HG02840 (cell line): Measurements from ENCODE around the gene FEZ2.

Source experiments
- ATAC-seq: cut with Tn5 transposase; IDR thresholded peaks from one replicate; pipeline ENCODE4 v1.9.1; 2021; ENCODE audit warnings: mild to moderate bottlenecking, moderate library complexity, moderate number of reproducible peaks; ENCODE audit not compliant: unreplicated experiment, low FRiP score

The FEZ2 gene

GRCh38 chr2:36562973-36563532 is 34.9 kb downstream of the FEZ2 start:
- ATAC-seq: no peak

GRCh38 chr2:36562240-36562639 is 35.7 kb downstream of the FEZ2 start:
- no peak for ATAC-seq

- ATAC-seq: no peak
These were observed 36.6 kb downstream of the FEZ2 start for GRCh38 chr2:36561237-36561944.

- no peak for ATAC-seq
These were observed 37.2 kb downstream of the FEZ2 start for GRCh38 chr2:36560726-36561125.

DNA sequence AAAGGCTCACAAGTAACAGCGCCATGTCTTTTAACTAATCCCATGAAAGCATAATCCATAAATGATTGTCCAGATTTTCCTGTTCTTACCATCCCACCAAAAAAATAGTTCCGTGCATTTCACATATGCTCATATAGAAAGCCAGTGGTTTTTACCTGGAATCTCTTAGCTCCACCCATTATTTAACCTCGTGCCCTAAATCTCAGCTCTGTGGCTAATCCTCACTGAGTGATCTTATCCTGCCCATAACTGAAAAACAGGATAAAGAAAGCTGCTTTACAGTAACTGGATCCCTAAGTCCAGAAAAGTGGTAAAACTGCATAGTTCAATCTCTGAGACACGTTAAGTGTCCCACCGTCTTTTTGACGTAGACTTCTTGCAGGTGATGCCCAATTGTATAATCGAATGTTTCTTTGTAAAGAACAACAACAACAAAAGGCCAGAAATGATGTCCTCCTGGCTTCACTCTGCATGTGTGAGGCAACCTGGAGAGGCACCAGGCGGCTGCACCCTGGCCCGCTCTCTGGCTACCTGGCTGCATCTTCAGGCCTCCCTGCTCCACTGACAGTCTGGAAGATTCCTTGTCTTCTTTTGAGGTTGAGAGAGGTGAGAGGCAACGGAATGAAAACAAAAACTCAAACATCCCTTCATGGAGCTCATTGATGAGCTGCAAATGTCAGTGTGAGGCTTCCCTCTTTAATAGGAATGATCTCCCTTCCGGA is 38.6 kb downstream of the FEZ2 start:
- no peak for ATAC-seq

GRCh38 chr2:36556842-36557241 is 41.1 kb downstream of the FEZ2 start:
- ATAC-seq: no peak

GRCh38 chr2:36555789-36556188 is 42.2 kb downstream of the FEZ2 start:
- no peak for ATAC-seq

DNA sequence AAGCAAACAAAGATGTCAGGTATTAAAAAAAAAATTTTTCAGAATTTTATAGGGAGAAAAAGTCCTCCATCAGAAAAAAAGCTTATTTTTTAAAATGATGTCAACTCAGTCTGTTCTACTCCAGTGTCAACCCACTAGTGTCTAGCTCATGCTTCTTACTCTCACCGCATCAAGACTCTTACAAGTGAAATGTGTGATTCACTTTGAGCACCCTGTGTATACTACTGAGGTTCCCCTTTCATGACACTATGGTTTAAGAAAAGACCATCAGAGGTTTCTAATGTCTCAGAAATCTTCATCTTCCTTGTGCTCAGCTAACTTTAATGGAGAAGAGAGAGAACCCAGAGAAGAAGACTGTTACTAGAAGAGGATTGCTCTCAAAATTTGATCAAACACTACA is 43.4 kb downstream of the FEZ2 start:
- ATAC-seq: no peak

DNA sequence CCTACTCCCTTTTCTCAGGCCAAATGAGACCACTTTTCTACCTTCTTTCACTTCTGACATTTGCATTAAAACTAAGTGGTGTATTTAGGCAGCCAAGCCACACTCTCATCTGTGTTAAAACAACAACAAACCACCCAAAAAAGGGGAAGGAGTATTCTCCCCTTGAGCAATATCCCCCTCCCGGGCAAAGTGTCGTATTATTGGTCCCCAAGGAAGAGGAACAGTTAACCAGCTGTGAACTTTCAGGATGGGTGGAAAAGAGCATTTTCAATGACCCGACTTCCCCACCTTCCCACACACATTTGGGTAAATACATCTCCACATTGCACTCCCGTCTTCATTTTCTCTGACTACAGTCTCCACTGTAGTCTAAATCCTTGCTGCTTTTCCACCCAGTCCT is 44.3 kb downstream of the FEZ2 start:
- ATAC-seq: no peak

- no peak for ATAC-seq
These were observed 48.0 kb downstream of the FEZ2 start for GRCh38 chr2:36550006-36550405.

- ATAC-seq: no peak
These were observed 48.8 kb downstream of the FEZ2 start for GRCh38 chr2:36549165-36549574.

GRCh38 chr2:36547906-36548305 is 50.1 kb downstream of the FEZ2 start:
- no peak for ATAC-seq

- no peak for ATAC-seq
These were observed 52.0 kb downstream of the FEZ2 start for GRCh38 chr2:36545871-36546416.

DNA sequence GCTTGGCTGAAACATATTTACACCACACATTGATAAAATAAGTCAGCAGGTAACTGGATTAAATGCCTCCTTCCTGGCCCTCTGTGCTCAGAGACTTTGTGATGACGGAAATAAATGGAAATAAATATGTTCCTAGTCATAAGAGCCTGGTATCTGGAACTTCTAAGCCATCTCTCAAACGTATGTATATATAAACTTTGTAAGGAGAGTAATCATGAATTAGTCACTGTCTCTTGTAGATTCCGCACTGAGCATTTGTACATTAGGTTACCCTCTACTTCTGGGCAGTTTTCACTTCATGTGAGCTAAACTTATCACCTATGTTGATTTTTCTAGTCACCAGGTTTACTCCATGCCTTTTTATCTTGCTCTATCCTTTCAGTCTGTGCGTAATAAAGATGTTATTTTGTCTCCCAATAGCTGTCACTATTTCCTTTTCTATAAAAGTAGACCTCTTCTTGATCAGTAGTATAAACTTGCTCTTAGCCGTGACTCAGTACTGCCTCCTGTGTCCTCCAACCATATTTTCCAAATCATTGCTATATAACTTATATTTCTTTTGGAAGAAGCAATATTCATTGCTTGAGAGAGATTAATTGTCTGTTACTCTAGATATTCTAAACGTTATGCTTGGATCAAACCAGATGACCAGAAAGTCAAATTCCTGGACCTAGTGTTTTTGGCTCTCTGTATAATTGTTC is 53.2 kb downstream of the FEZ2 start:
- no peak for ATAC-seq

- no peak for ATAC-seq
These were observed 55.9 kb downstream of the FEZ2 start for GRCh38 chr2:36541891-36542595.

GRCh38 chr2:36540986-36541754 is 56.8 kb downstream of the FEZ2 start:
- no peak for ATAC-seq

DNA sequence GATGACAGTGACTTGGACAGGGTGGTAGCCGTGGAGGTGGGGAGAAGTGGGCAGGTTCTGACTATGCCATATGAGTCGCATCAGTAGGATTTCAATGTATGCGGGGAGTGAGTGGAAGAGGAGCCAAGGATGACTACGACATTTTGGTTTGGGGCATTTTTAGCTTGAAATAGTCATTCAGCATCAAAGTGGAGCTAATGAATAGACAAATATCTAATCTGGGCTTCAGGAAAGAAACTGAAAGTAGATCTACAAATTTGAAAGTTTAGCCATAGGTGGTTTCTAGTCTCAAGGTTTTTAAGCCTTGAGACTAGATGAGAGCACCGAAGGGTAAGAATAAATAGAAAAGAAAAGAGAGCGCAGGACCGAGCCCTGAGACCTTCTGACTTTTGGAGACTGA is 58.3 kb downstream of the FEZ2 start:
- ATAC-seq: no peak

- no peak for ATAC-seq
These were observed 59.6 kb downstream of the FEZ2 start for GRCh38 chr2:36538335-36538734.

DNA sequence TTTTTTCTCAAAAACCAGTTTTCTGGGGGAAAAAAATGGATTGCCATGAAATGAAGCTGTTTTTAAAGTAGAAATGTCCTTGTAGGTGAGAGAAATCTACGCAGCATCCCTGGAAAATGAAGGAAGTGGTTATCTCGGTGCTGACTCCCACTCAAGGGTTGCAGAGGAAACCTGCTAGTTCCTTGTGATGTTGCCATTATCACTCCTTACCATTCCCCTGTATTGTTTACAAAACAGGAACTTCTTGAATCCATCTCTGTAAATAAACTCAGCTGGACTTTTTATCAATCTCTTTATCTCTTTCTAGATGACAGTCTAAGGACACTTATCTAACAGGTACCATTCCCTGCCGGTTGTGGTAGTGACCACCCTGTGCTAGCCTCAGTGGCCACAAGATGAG is 61.2 kb downstream of the FEZ2 start:
- no peak for ATAC-seq

DNA sequence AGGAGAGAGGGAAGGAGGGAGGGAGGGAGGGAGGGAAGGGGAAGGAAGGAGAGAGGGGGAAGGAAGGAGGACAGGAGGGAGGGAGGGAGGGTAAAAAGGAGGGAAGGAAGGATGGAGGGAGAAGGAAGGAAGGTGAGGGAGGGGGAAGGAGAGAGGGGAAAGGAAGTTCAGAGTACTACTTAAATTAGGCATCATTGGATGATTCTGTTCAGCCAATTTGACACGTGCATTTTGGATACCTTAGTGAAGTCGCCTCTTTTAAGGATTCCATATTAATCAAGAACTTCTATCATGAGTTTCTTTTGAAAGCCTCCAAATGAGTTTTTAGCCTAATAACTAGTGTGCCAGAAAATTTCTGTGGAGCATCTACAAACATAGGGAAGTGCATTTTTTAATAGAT is 62.9 kb downstream of the FEZ2 start:
- no peak for ATAC-seq
